ENCODE data around the gene RPLP1. TPM values are rescaled to one million over a fixed set of nuclear protein-coding genes. Genes with fewer than 3 reads are reported as not detected.

Gene RPLP1
- total and polyA plus RNA-seq, 4 donors, result 45.2 to 765 (median 319) TPM

GRCh38 chr15:69443032-69443611 lies 9.5 kb upstream of the RPLP1 start:
- no peak overlapping the region for H3K27ac ChIP-seq (ENCODE audit: low read depth in 1 of 2, low read length in 2 of 2)
- TF ChIP-seq, protein P1, sequence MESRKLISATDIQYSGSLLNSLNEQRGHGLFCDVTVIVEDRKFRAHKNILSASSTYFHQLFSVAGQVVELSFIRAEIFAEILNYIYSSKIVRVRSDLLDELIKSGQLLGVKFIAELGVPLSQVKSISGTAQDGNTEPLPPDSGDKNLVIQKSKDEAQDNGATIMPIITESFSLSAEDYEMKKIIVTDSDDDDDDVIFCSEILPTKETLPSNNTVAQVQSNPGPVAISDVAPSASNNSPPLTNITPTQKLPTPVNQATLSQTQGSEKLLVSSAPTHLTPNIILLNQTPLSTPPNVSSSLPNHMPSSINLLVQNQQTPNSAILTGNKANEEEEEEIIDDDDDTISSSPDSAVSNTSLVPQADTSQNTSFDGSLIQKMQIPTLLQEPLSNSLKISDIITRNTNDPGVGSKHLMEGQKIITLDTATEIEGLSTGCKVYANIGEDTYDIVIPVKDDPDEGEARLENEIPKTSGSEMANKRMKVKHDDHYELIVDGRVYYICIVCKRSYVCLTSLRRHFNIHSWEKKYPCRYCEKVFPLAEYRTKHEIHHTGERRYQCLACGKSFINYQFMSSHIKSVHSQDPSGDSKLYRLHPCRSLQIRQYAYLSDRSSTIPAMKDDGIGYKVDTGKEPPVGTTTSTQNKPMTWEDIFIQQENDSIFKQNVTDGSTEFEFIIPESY (IDR thresholded peaks at IDR 0.05), result no peak
- TF ChIP-seq YY1 (IDR thresholded peaks at IDR 0.05) (no peak), GABPA (IDR thresholded peaks at IDR 0.05 in 1 of 2, conservative IDR thresholded peaks at IDR 0.05 in 1 of 2) (no peak), NR2F2 (IDR thresholded peaks at IDR 0.05) (no peak)
- H3K4me1 ChIP-seq (ENCODE audit: control insufficient read depth in 4 of 4, insufficient read depth in 4 of 4, low read length in 3 of 4), result no peaks in the 10 kb centered on the region
- no peaks in the 10 kb centered on the region for H3K27me3 ChIP-seq (ENCODE audit: control insufficient read depth in 4 of 4, insufficient read depth in 4 of 4, low read length in 3 of 4)
- H3K9ac ChIP-seq (ENCODE audit: low read depth in 1 of 2, low read length in 2 of 2), result no peak overlapping the region
- no peak overlapping the region for H3K4me3 ChIP-seq (ENCODE audit: low read depth in 1 of 3, low read length in 3 of 3)
- WGBS, result 82% methylated on average over 5 of the region's 5 CpGs
- H3K36me3 ChIP-seq (ENCODE audit: control insufficient read depth in 4 of 4, insufficient read depth in 3 of 4, low read depth in 1 of 4, low read length in 3 of 4), result no peaks in the 10 kb centered on the region
- H3K9me3 ChIP-seq (ENCODE audit: control insufficient read depth in 4 of 4, low read length in 3 of 4), result no peaks in the 10 kb centered on the region
- no peak for DNase-seq (ENCODE audit: low spot score)

DNA sequence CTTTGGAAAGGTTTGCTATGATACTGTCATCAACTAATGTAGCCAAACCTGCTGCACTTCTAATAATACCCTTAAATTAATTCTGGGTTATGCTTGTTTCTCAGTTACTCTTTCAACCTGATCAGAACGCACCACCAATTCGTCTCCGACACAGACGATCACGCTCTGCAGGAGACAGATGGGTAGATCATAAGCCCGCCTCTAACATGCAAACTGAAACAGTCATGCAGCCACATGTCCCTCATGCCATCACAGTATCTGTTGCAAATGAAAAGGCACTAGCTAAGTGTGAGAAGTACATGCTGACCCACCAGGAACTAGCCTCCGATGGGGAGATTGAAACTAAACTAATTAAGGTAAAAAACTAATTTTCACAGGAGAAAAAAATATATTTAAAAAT lies 7.9 kb upstream of the RPLP1 start:
- Histone ChIP-seq H3K27ac (ENCODE audit: low read depth in 1 of 2, low read length in 2 of 2) (no peak overlapping the region), H3K4me1 (ENCODE audit: control insufficient read depth in 4 of 4, insufficient read depth in 4 of 4, low read length in 3 of 4) (no peaks in the 10 kb centered on the region), H3K9ac (ENCODE audit: low read depth in 1 of 2, low read length in 2 of 2) (no peak overlapping the region), H3K9me3 (ENCODE audit: control insufficient read depth in 4 of 4, low read length in 3 of 4) (no peaks in the 10 kb centered on the region), H3K4me3 (ENCODE audit: low read depth in 1 of 3, low read length in 3 of 3) (no peak overlapping the region), H3K36me3 (ENCODE audit: control insufficient read depth in 4 of 4, insufficient read depth in 3 of 4, low read depth in 1 of 4, low read length in 3 of 4) (no peaks in the 10 kb centered on the region), H3K27me3 (ENCODE audit: control insufficient read depth in 4 of 4, insufficient read depth in 4 of 4, low read length in 3 of 4) (no peaks in the 10 kb centered on the region)
- 99% methylated on average over 7 of the region's 7 CpGs for WGBS
- DNase-seq (ENCODE audit: low spot score), result no peak
- TF ChIP-seq RXRA (IDR thresholded peaks at IDR 0.05), result no peak
- TF ChIP-seq, protein P2, sequence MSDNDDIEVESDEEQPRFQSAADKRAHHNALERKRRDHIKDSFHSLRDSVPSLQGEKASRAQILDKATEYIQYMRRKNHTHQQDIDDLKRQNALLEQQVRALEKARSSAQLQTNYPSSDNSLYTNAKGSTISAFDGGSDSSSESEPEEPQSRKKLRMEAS (IDR thresholded peaks at IDR 0.05), result no peak
- TF ChIP-seq EGR1 (IDR thresholded peaks at IDR 0.05; ENCODE audit: low read depth in 2 of 2), result no peak
- TF ChIP-seq HNF4G (IDR thresholded peaks at IDR 0.05), result no peak
- TF ChIP-seq YY1 (IDR thresholded peaks at IDR 0.05), result no peak
- no peak for TF ChIP-seq JUND (IDR thresholded peaks at IDR 0.05)
- no peak for TF ChIP-seq NR2F2 (IDR thresholded peaks at IDR 0.05)
- TF ChIP-seq FOXA2 (IDR thresholded peaks at IDR 0.05), result no peak
- no peak for TF ChIP-seq SP1 (IDR thresholded peaks at IDR 0.05)
- no peak for TF ChIP-seq TAF1 (conservative IDR thresholded peaks at IDR 0.05)
- TF ChIP-seq, protein P3, sequence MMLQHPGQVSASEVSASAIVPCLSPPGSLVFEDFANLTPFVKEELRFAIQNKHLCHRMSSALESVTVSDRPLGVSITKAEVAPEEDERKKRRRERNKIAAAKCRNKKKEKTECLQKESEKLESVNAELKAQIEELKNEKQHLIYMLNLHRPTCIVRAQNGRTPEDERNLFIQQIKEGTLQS (IDR thresholded peaks at IDR 0.05), result no peak
- TF ChIP-seq, protein P1 (IDR thresholded peaks at IDR 0.05), result no peak
- TF ChIP-seq REST (IDR thresholded peaks at IDR 0.05), result no peak
- TF ChIP-seq HNF4A (conservative IDR thresholded peaks at IDR 0.05), result no peak
- no peak for TF ChIP-seq FOXA1 (IDR thresholded peaks at IDR 0.05)
- no peak for TF ChIP-seq CTCF (IDR thresholded peaks at IDR 0.05; ENCODE audit: low read depth, low read length, missing input control)
- no peak for TF ChIP-seq RAD21 (IDR thresholded peaks at IDR 0.05)
- no peak for TF ChIP-seq GABPA (IDR thresholded peaks at IDR 0.05 in 1 of 2, conservative IDR thresholded peaks at IDR 0.05 in 1 of 2)
